Spleen (tissue), 7 donors: ENCODE measurements around the gene RPL22L1.
"Not testable (repeated sequence)": the region's sequence is repeated elsewhere in the genome, so short reads cannot be mapped to it uniquely, and the experiment has no call there.

Experiments
- POLR2A ChIP-seq, 3 donors: fragments of 450-650 bp; IDR thresholded peaks; one replicate each; pipeline ENCODE4 v1.5.1; 2017; ENCODE audit warnings: antibody characterized with exemption in 3 of 3, mild to moderate bottlenecking in 1 of 3
- POLR2AphosphoS5 ChIP-seq, 3 donors: sonication (generic); formaldehyde crosslinking; IDR thresholded peaks; one replicate each; pipeline ENCODE4 v1.5.1; 2017; ENCODE audit warnings: antibody characterized with exemption in 3 of 3
- TF ChIP-seq, protein P1 (sequence below), 11 experiments: fragments of 200-600 bp in 7 of 11; fragments of 450-650 bp in 4 of 11; sonication (generic) in 4 of 11; IDR thresholded peaks in 8 of 11; conservative IDR thresholded peaks in 3 of 11; 1 replicate in 7 of 11; 2 replicates in 4 of 11; pipeline versions ENCODE4 v1.4.0 to v1.8.0; 2016 to 2021; ENCODE audit warnings: antibody characterized with exemption in 11 of 11, inconsistent platforms in 4 of 11, mild to moderate bottlenecking in 1 of 11
- donor health status: DM: no; HTN: no; CAD: no; lungs with moderate emphysema.
- donor health status: DM: no; HTN: no; CAD: no.
- donor health status: DM: no; HTN: no; CAD: no.

- TF ChIP-seq, protein P1, sequence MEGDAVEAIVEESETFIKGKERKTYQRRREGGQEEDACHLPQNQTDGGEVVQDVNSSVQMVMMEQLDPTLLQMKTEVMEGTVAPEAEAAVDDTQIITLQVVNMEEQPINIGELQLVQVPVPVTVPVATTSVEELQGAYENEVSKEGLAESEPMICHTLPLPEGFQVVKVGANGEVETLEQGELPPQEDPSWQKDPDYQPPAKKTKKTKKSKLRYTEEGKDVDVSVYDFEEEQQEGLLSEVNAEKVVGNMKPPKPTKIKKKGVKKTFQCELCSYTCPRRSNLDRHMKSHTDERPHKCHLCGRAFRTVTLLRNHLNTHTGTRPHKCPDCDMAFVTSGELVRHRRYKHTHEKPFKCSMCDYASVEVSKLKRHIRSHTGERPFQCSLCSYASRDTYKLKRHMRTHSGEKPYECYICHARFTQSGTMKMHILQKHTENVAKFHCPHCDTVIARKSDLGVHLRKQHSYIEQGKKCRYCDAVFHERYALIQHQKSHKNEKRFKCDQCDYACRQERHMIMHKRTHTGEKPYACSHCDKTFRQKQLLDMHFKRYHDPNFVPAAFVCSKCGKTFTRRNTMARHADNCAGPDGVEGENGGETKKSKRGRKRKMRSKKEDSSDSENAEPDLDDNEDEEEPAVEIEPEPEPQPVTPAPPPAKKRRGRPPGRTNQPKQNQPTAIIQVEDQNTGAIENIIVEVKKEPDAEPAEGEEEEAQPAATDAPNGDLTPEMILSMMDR (IDR thresholded peaks at IDR 0.05 in 8 of 11, conservative IDR thresholded peaks at IDR 0.05 in 3 of 11): not testable (repeated sequence)
- not testable (repeated sequence) for TF ChIP-seq POLR2AphosphoS5, POLR2A (IDR thresholded peaks at IDR 0.05)
Measured at GRCh38 chr3:170878688-170879087, 8.7 kb upstream of the RPL22L1 start.
